IMR-90 (cell line): ENCODE measurements around the gene CEP41. TPM values are rescaled to one million over a fixed set of nuclear protein-coding genes. Genes with fewer than 3 reads are reported as not detected.

ENCODE experiments used
- ATAC-seq: fragments of 200-7000 bp; cut with Tn5 transposase; 2 replicates; pipeline ENCODE4 v1.9.1; 2020; ENCODE audit warnings: low read depth, mild to moderate bottlenecking, moderate library complexity
- BruUV-seq: library from RNA; stranded (reverse); fragments of 400-500 nt; replicated peaks from 2 replicates; lab custom pipeline; 2021; lab: Mats Ljungman, UMichigan
- CTCF ChIA-PET: fragments of 300-600 bp; formaldehyde crosslinking; extraction: SDS; loops from one replicate; lab custom pipeline; 2021; ENCODE audit warnings: antibody characterized with exemption; lab: Yijun Ruan, JAX
- POLR2A ChIA-PET: fragments of 300-600 bp; sonication (Branson Sonifier 250); formaldehyde crosslinking; loops from one replicate; lab custom pipeline; 2022; ENCODE audit warnings: antibody characterized with exemption; ENCODE audit not compliant: unreplicated experiment; lab: Charles Lee
- DNase-seq: peaks from one replicate; pipeline ENCODE4 v3.0.0; 2013
- H2AFZ ChIP-seq: replicated peaks from 2 replicates; pipeline ENCODE3; 2013; ENCODE audit warnings: low read length, mild to moderate bottlenecking; ENCODE audit not compliant: poor library complexity
- H2AK5ac ChIP-seq: 2 replicates; pipeline ENCODE4 v1.6.1; 2013; ENCODE audit warnings: low read depth, low read length, inconsistent platforms
- H2AK9ac ChIP-seq: replicated peaks from 2 replicates; pipeline ENCODE3; 2013; ENCODE audit warnings: mild to moderate bottlenecking, low read depth, low read length, moderate library complexity; ENCODE audit not compliant: poor library complexity
- H2BK120ac ChIP-seq: 2 replicates; pipeline ENCODE4 v1.6.1; 2013; ENCODE audit warnings: low read depth, low read length, inconsistent platforms
- H2BK15ac ChIP-seq: 3 replicates; pipeline ENCODE4 v1.6.1; 2013; ENCODE audit warnings: low read depth, low read length, inconsistent platforms
- H2BK20ac ChIP-seq: 2 replicates; pipeline ENCODE4 v1.6.1; 2013; ENCODE audit warnings: low read depth, mild to moderate bottlenecking, inconsistent platforms, low read length, moderate library complexity
- H2BK5ac ChIP-seq: 2 replicates; pipeline ENCODE4 v1.6.1; 2013; ENCODE audit warnings: mild to moderate bottlenecking, low read depth, low read length, inconsistent platforms; ENCODE audit not compliant: poor library complexity, severe bottlenecking
- H3K14ac ChIP-seq: replicated peaks from 2 replicates; pipeline ENCODE4 v1.6.1; 2013; ENCODE audit warnings: low read depth, low read length, inconsistent platforms
- H3K18ac ChIP-seq: 2 replicates; pipeline ENCODE4 v1.6.1; 2013; ENCODE audit warnings: low read depth, low read length, control low read depth
- H3K23ac ChIP-seq: 2 replicates; pipeline ENCODE4 v1.6.1; 2013; ENCODE audit warnings: low read depth, low read length, inconsistent platforms
- H3K27ac ChIP-seq: 2 replicates; pipeline ENCODE4 v1.5.1; 2013; ENCODE audit warnings: mild to moderate bottlenecking, control low read depth, low read length; ENCODE audit not compliant: insufficient read depth
- H3K27me3 ChIP-seq: 2 replicates; pipeline ENCODE4 v1.6.1; 2013; ENCODE audit warnings: low read length; ENCODE audit not compliant: control insufficient read depth, insufficient read depth
- H3K36me3 ChIP-seq: 2 replicates; pipeline ENCODE4 v1.6.1; 2013; ENCODE audit warnings: low read length, mixed read lengths; ENCODE audit not compliant: control insufficient read depth, insufficient read depth
- H3K4ac ChIP-seq: 2 replicates; pipeline ENCODE4 v1.6.1; 2013; ENCODE audit warnings: low read depth, low read length, inconsistent platforms
- H3K4me1 ChIP-seq: 2 replicates; pipeline ENCODE4 v1.6.1; 2013; ENCODE audit warnings: low read length, mixed read lengths; ENCODE audit not compliant: control insufficient read depth, insufficient read depth
- H3K4me2 ChIP-seq: 2 replicates; pipeline ENCODE4 v1.6.1; 2013; ENCODE audit warnings: low read depth, mild to moderate bottlenecking, control low read depth, low read length, moderate library complexity
- H3K4me3 ChIP-seq: 2 replicates; pipeline ENCODE4 v1.5.1; 2013; ENCODE audit warnings: low read depth, mild to moderate bottlenecking, control low read depth, low read length, moderate library complexity; ENCODE audit not compliant: insufficient read depth
- H3K56ac ChIP-seq: 2 replicates; pipeline ENCODE4 v1.6.1; 2013; ENCODE audit warnings: low read length, inconsistent platforms; ENCODE audit not compliant: insufficient read depth; ENCODE audit errors: extremely low read depth
- H3K79me1 ChIP-seq, 2 experiments: 2 replicates each; pipeline ENCODE4 v1.6.1; 2013; ENCODE audit warnings: low read length in 2 of 2, inconsistent platforms in 1 of 2, low read depth in 1 of 2
- H3K9ac ChIP-seq: 2 replicates; pipeline ENCODE4 v1.6.1; 2013; ENCODE audit warnings: low read depth, low read length, control low read depth
- H3K9me1 ChIP-seq: 2 replicates; pipeline ENCODE4 v1.6.1; 2013; ENCODE audit warnings: low read length, inconsistent platforms; ENCODE audit not compliant: insufficient read depth
- H3K9me3 ChIP-seq: 2 replicates; pipeline ENCODE4 v1.6.1; 2013; ENCODE audit warnings: low read length; ENCODE audit not compliant: control insufficient read depth, insufficient read depth
- H4K20me1 ChIP-seq: 2 replicates; pipeline ENCODE4 v1.6.1; 2013; ENCODE audit warnings: low read length, inconsistent platforms; ENCODE audit not compliant: insufficient read depth
- H4K5ac ChIP-seq: 2 replicates; pipeline ENCODE4 v1.6.1; 2013; ENCODE audit warnings: mild to moderate bottlenecking, low read depth, low read length, control low read depth
- H4K8ac ChIP-seq, 2 experiments: 2 replicates each; pipeline ENCODE4 v1.6.1; 2013; ENCODE audit warnings: low read depth in 2 of 2, low read length in 2 of 2, control low read depth in 1 of 2, inconsistent platforms in 1 of 2
- H4K91ac ChIP-seq: 2 replicates; pipeline ENCODE4 v1.6.1; 2013; ENCODE audit warnings: low read depth, low read length, inconsistent platforms; ENCODE audit not compliant: insufficient read depth
- BHLHE40 ChIP-seq: fragments of 150-350 bp; IDR thresholded peaks from 2 replicates; pipeline ENCODE4 v1.6.1; 2016; ENCODE audit warnings: mild to moderate bottlenecking, low read depth, low read length
- CHD1 ChIP-seq: IDR thresholded peaks from 2 replicates; pipeline ENCODE4 v1.6.1; 2012; ENCODE audit warnings: low read depth, low read length, improper control_type of control experiment
- MAFK ChIP-seq: IDR thresholded peaks from 2 replicates; pipeline ENCODE4 v1.6.1; 2012; ENCODE audit warnings: low read depth, low read length, improper control_type of control experiment
- MAZ ChIP-seq: IDR thresholded peaks from 2 replicates; pipeline ENCODE4 v1.6.1; 2012; ENCODE audit warnings: low read depth, mild to moderate bottlenecking, low read length, improper control_type of control experiment, moderate library complexity, borderline replicate concordance
- NFE2L2 ChIP-seq: fragments of 150-350 bp; IDR thresholded peaks from 2 replicates; pipeline ENCODE4 v1.6.1; 2016; ENCODE audit warnings: low read depth, mild to moderate bottlenecking, low read length
- POLR2A ChIP-seq: IDR thresholded peaks from 2 replicates; pipeline ENCODE4 v1.6.1; 2012; ENCODE audit warnings: mild to moderate bottlenecking, low read depth, low read length
- RAD21 ChIP-seq: IDR thresholded peaks from 2 replicates; pipeline ENCODE4 v1.6.1; 2012; ENCODE audit warnings: low read length, improper control_type of control experiment
- RCOR1 ChIP-seq: IDR thresholded peaks from 2 replicates; pipeline ENCODE4 v1.6.1; 2012; ENCODE audit warnings: mild to moderate bottlenecking, low read length, improper control_type of control experiment; ENCODE audit not compliant: insufficient replicate concordance
- RFX5 ChIP-seq: IDR thresholded peaks from 2 replicates; pipeline ENCODE4 v1.8.0; 2012; ENCODE audit warnings: low read depth, mild to moderate bottlenecking, low read length, moderate library complexity
- SMC3 ChIP-seq: fragments of 150-350 bp; IDR thresholded peaks from 2 replicates; pipeline ENCODE4 v1.6.1; 2016; ENCODE audit warnings: low read depth, mild to moderate bottlenecking, antibody characterized with exemption, low read length, moderate library complexity
- WGBS, 2 experiments: methylation state at CpG; one replicate each; pipeline versions ENCODE4 v1.1.5 to v1.1.7; 2013; ENCODE audit warnings: missing lambda C conversion rate in 2 of 2; ENCODE audit not compliant: insufficient read length in 1 of 2; ENCODE audit errors: extremely low coverage in 2 of 2; 5-methylcytosine and 5-hydroxymethylcytosine counted together
- dilution Hi-C: fragments of 300-500 bp; cut with HindIII; formaldehyde crosslinking; loops from one replicate; pipeline ENCODE4 v1.14.3; 2018; ENCODE audit warnings: low sequenced_read_pairs; ENCODE audit not compliant: unreplicated experiment
- in situ Hi-C: fragments of 300-500 bp; cut with MboI; formaldehyde crosslinking; loops from 3 replicates; pipeline ENCODE4 v1.14.3; 2019; ENCODE audit warnings: low sequenced_read_pairs, inconsistent platforms, mixed read lengths
- intact Hi-C: fragments of 100-400 bp; cut with micrococcal nuclease; formaldehyde crosslinking; loops from 2 replicates; pipeline ENCODE4 v1.10.0; 2022
- polyA plus RNA-seq, 3 experiments: library from polyadenylated mRNA; depleted of rRNA; stranded (reverse); fragments of >200 nt; gene quantifications; 2 replicates each; pipeline ENCODE4 v1.2.3, GENCODE V29; 2012; ENCODE audit warnings: low replicate concordance in 1 of 3
- total RNA-seq: library from RNA; depleted of rRNA; stranded (reverse); fragments of >200 nt; gene quantifications from 2 replicates; pipeline ENCODE4 v1.2.3, GENCODE V29; 2012
- TF ChIP-seq, protein P1 (sequence below): fragments of 150-350 bp; IDR thresholded peaks from 2 replicates; pipeline ENCODE4 v1.6.1; 2016; ENCODE audit warnings: low read depth, mild to moderate bottlenecking, low read length, moderate library complexity, borderline replicate concordance
- TF ChIP-seq, protein P2 (sequence below): conservative IDR thresholded peaks from 2 replicates; pipeline ENCODE4 v1.5.1; 2012; ENCODE audit warnings: mild to moderate bottlenecking, low read depth, low read length, improper control_type of control experiment

CEP41 gene
- total and polyA plus RNA-seq, 2 of the 4 experiments (the other 2 are of a cell fraction): 12.2 to 21.9 TPM

DNA sequence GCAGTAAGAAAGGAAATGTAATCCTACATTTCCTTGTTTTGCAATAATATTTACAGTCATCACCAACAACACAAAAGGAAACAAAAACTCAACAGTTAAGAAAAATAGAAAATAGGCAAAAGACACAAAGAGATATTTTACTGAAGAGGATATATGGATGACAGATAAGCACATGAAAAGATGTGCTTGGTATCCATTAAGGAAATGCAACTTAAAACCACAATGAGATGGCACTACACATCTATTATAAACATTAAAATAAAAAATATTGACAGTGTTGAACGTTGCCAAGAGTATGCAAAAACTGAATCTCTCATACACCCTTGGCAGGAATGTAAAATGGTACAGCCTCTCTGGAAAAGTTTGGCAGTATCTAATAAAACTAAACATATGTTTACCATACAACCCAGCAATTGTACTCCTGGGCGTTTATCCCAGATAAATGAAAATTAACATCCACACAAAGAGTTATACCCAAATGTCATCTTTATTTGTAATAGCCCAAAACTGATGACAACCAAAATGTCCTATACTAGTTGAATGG, 5.4 kb downstream of the CEP41 start:
- intact Hi-C loops: no loop called here
- Histone ChIP-seq H2BK120ac (no peak overlapping the region), H2AK5ac (no peak overlapping the region), H3K79me1 (peaks cover 17 to 60% of the 10 kb centered on the region in 2 experiments), H3K14ac (no peak overlapping the region), H3K4ac (no peak overlapping the region), H2BK15ac (no peak overlapping the region), H3K4me3 (no peak overlapping the region), H3K9me3 (no peaks in the 10 kb centered on the region), H2BK5ac (no peak overlapping the region), H3K23ac (no peak overlapping the region), H3K56ac (no peak overlapping the region), H3K27ac (no peak overlapping the region), H2BK20ac (no peak overlapping the region), H3K9ac (no peak overlapping the region), H3K4me1 (peaks cover 11% of the 10 kb centered on the region), H4K91ac (no peak overlapping the region), H3K4me2 (no peak overlapping the region), H2AFZ (no peak overlapping the region), H4K20me1 (no peaks in the 10 kb centered on the region), H3K9me1 (peaks cover 13% of the 10 kb centered on the region), H3K27me3 (no peaks in the 10 kb centered on the region), H4K5ac (no peak overlapping the region), H3K36me3 (no peaks in the 10 kb centered on the region), H2AK9ac (no peak overlapping the region), H4K8ac (no peak overlapping the region), H3K18ac (no peak overlapping the region)
- WGBS, 2 experiments: no CpG with 5 or more reads among the region's 2 CpGs
- no TSS peak for BruUV-seq
- ChIA-PET POLR2A (no interaction called here), CTCF (no interaction called here)
- in situ Hi-C loops: no loop called here
- ATAC-seq: no peak
- TF ChIP-seq NFE2L2 (no peak), POLR2A (no peak), CHD1 (no peak), RCOR1 (no peak), MAFK (no peak), RFX5 (no peak), BHLHE40 (no peak), SMC3 (no peak), RAD21 (no peak), MAZ (no peak)
- TF ChIP-seq, protein P1, sequence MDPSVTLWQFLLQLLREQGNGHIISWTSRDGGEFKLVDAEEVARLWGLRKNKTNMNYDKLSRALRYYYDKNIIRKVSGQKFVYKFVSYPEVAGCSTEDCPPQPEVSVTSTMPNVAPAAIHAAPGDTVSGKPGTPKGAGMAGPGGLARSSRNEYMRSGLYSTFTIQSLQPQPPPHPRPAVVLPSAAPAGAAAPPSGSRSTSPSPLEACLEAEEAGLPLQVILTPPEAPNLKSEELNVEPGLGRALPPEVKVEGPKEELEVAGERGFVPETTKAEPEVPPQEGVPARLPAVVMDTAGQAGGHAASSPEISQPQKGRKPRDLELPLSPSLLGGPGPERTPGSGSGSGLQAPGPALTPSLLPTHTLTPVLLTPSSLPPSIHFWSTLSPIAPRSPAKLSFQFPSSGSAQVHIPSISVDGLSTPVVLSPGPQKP: no peak
- TF ChIP-seq, protein P2, sequence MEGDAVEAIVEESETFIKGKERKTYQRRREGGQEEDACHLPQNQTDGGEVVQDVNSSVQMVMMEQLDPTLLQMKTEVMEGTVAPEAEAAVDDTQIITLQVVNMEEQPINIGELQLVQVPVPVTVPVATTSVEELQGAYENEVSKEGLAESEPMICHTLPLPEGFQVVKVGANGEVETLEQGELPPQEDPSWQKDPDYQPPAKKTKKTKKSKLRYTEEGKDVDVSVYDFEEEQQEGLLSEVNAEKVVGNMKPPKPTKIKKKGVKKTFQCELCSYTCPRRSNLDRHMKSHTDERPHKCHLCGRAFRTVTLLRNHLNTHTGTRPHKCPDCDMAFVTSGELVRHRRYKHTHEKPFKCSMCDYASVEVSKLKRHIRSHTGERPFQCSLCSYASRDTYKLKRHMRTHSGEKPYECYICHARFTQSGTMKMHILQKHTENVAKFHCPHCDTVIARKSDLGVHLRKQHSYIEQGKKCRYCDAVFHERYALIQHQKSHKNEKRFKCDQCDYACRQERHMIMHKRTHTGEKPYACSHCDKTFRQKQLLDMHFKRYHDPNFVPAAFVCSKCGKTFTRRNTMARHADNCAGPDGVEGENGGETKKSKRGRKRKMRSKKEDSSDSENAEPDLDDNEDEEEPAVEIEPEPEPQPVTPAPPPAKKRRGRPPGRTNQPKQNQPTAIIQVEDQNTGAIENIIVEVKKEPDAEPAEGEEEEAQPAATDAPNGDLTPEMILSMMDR: no peak
- dilution Hi-C loops: no loop called here
- no peak for DNase-seq
